Activated naive CD4-positive, alpha-beta T cell treated with anti-CD3 and anti-CD28 coated beads for 36 hours (primary cell): ENCODE data around the gene GABRG3. TPM values are rescaled to one million over a fixed set of nuclear protein-coding genes. Genes with fewer than 3 reads are reported as not detected.

Source experiments
- CTCF ChIA-PET: fragments of 350-600 bp; sonication (Branson Sonifier 250); formaldehyde crosslinking; loops from one replicate; lab custom pipeline; 2021; ENCODE audit warnings: antibody characterized with exemption; lab: Charles Lee
- DNase-seq: peaks from one replicate; pipeline ENCODE4 v3.0.0-alpha.2; 2020
- H3K27ac Mint-ChIP-seq: one replicate; pipeline ENCODE4 v1.8.0; 2021; ENCODE audit warnings: mild to moderate bottlenecking, mixed read lengths
- H3K27me3 Mint-ChIP-seq: one replicate; pipeline ENCODE4 v1.8.0; 2021; ENCODE audit warnings: low read depth, mixed read lengths
- H3K36me3 Mint-ChIP-seq: one replicate; pipeline ENCODE4 v1.8.0; 2021; ENCODE audit warnings: low read depth, mixed read lengths
- H3K4me1 Mint-ChIP-seq: one replicate; pipeline ENCODE4 v1.8.0; 2021; ENCODE audit warnings: low read depth, mixed read lengths
- H3K4me3 Mint-ChIP-seq: one replicate; pipeline ENCODE4 v1.8.0; 2021; ENCODE audit warnings: mild to moderate bottlenecking, moderate library complexity, mixed read lengths
- H3K9me3 Mint-ChIP-seq: one replicate; pipeline ENCODE4 v1.8.0; 2021; ENCODE audit warnings: mixed read lengths
- intact Hi-C: fragments of 100-400 bp; cut with micrococcal nuclease; formaldehyde crosslinking; loops from one replicate; pipeline ENCODE4 v1.15.1; 2023
- total RNA-seq, 2 experiments: library from RNA; stranded (reverse); gene quantifications; one replicate each; pipeline ENCODE4 v1.2.3, GENCODE V29; 2021

GABRG3 gene
- total RNA-seq, 2 experiments from 2014 or later, result not detected

DNA sequence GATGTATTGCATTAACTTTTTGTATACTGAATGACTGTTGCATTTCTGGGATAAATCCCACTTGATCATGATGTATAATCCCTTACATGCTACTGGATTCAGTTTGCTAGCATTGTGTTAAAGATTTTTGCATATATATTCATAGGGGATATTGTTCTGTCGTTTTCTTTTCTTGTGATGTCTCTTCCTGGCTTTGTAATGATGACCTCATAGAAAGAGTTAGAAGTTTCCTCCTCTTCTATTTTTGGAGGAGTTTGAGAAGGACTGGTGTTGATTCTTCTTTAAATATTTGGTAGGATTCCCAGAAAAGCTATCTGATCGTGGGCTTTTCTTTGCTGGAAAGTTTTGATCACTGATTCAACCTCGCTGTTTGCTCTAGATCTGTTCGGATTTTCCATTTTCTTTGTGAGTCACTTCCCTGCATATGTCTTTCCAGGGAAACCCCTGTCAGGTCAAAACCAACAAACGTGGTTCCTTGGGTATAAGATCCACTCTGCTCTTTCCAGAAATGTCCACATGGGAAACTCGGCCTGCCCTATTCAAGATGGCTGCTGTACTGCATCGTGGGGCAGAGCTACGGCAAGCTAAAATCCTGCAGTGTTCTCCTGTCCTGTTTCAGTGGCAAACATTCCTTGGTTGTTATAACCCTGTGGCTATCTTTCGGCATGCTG, 120.4 kb downstream of the GABRG3 start:
- H3K4me1 Mint-ChIP-seq, result no peaks in the 10 kb centered on the region
- CTCF ChIA-PET, result no interaction called here
- DNase-seq, result no peak
- H3K27ac Mint-ChIP-seq, result no peak overlapping the region
- H3K36me3 Mint-ChIP-seq, result no peaks in the 10 kb centered on the region
- intact Hi-C loops, result no loop called here
- H3K27me3 Mint-ChIP-seq, result peaks cover 2% of the 10 kb centered on the region
- peaks cover 6% of the 10 kb centered on the region for H3K9me3 Mint-ChIP-seq
- H3K4me3 Mint-ChIP-seq, result no peak overlapping the region

- Mint-ChIP-seq H3K4me1 (no peaks in the 10 kb centered on the region), H3K27me3 (peaks cover 2% of the 10 kb centered on the region), H3K27ac (no peak overlapping the region), H3K36me3 (no peaks in the 10 kb centered on the region), H3K9me3 (peaks cover 8% of the 10 kb centered on the region), H3K4me3 (no peak overlapping the region)
- no peak for DNase-seq
- CTCF ChIA-PET, result no interaction called here
- intact Hi-C loops, result no loop called here
Observed at GRCh38 chr15:27092390-27092789, 121.4 kb downstream of the GABRG3 start.

DNA sequence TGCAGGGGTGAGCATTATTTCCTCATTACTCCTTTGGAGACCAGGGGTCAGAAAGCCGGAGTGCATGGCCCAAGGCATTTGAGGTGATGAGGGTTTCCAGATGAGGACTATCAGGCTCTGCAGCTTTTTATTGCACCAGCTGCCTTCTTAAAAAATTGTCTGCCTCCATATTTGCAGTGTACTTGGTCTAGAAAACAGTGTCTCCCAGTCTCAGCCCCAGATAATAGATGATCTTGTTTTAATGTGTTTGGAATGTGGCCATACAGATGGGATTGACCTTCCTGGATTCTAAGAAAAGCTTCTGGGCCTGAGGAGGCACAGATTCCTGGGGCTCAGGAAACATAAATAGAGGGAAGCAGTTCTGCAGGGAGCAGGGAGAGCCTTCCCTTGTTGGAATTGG, 123.3 kb downstream of the GABRG3 start:
- no peaks in the 10 kb centered on the region for H3K4me1 Mint-ChIP-seq
- no peak overlapping the region for H3K27ac Mint-ChIP-seq
- peaks cover 6% of the 10 kb centered on the region for H3K9me3 Mint-ChIP-seq
- no peak overlapping the region for H3K4me3 Mint-ChIP-seq
- DNase-seq, result no peak
- intact Hi-C loops, result no loop called here
- peaks cover 2% of the 10 kb centered on the region for H3K27me3 Mint-ChIP-seq
- H3K36me3 Mint-ChIP-seq, result no peaks in the 10 kb centered on the region
- CTCF ChIA-PET, result no interaction called here

GRCh38 chr15:27095886-27096624, 125.1 kb downstream of the GABRG3 start:
- Mint-ChIP-seq H3K9me3 (peaks cover 6% of the 10 kb centered on the region), H3K4me3 (no peak overlapping the region), H3K27me3 (peaks cover 2% of the 10 kb centered on the region), H3K4me1 (no peaks in the 10 kb centered on the region), H3K27ac (no peak overlapping the region), H3K36me3 (no peaks in the 10 kb centered on the region)
- DNase-seq, result no peak
- CTCF ChIA-PET, result no interaction called here
- intact Hi-C loops, result no loop called here

DNA sequence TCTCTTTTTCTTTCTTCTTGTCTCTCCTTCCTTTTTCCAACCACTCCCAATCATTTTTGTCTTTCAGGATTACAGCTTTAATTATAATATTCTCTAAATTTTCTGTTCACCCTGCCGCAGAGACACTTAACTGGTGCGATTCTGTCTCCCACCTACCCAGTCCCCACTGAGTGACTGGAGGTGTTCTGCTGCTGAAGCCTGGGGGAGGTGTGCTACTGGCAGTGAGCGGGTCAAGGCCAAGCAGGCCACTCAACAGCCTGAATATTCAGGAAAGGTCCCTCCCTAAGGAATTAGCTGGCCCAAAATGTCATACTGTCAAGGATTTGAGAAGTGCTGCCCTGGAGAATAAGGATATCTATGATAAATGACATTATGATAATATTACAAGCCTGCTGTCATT, 126.5 kb downstream of the GABRG3 start:
- Mint-ChIP-seq H3K4me1 (no peaks in the 10 kb centered on the region), H3K4me3 (no peak overlapping the region), H3K27me3 (peaks cover 2% of the 10 kb centered on the region), H3K27ac (no peak overlapping the region), H3K36me3 (no peaks in the 10 kb centered on the region), H3K9me3 (peaks cover 5% of the 10 kb centered on the region)
- intact Hi-C loops, result no loop called here
- CTCF ChIA-PET, result interaction anchor here (0.7 kb wide), 1 partner anchor 714 kb away, joined by 4 read pairs; no protein-coding TSS in a partner anchor
- DNase-seq, result no peak

DNA sequence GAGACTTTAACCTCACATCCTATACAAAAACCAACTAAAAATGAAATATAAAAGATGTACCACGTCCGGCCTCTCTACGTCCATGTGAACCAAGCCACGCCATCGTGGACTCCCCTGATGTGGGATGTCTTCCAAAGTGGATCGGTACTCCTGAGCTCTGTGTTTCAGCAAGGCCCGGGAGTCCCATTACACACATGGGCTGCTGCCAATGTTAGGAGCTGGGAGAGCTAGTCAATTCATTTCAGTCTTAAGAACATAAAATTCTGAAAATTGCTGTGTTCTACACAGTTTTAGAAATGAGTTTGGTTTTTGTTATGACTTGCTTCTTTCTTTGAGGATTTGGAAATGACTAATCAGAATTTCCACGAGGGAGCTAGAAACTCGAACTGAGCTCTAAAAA, 131.0 kb downstream of the GABRG3 start:
- CTCF ChIA-PET, result no interaction called here
- no peak for DNase-seq
- Mint-ChIP-seq H3K27me3 (no peaks in the 10 kb centered on the region), H3K4me1 (no peaks in the 10 kb centered on the region), H3K4me3 (no peak overlapping the region), H3K9me3 (peaks cover 9% of the 10 kb centered on the region), H3K27ac (no peak overlapping the region), H3K36me3 (no peaks in the 10 kb centered on the region)
- intact Hi-C loops, result no loop called here

GRCh38 chr15:27111323-27111722, 140.3 kb downstream of the GABRG3 start:
- DNase-seq, result no peak
- CTCF ChIA-PET, result no interaction called here
- intact Hi-C loops, result no loop called here
- H3K36me3 Mint-ChIP-seq, result no peaks in the 10 kb centered on the region
- H3K4me3 Mint-ChIP-seq, result no peak overlapping the region
- H3K27me3 Mint-ChIP-seq, result peaks cover 3% of the 10 kb centered on the region
- no peak overlapping the region for H3K27ac Mint-ChIP-seq
- no peaks in the 10 kb centered on the region for H3K9me3 Mint-ChIP-seq
- H3K4me1 Mint-ChIP-seq, result no peaks in the 10 kb centered on the region

DNA sequence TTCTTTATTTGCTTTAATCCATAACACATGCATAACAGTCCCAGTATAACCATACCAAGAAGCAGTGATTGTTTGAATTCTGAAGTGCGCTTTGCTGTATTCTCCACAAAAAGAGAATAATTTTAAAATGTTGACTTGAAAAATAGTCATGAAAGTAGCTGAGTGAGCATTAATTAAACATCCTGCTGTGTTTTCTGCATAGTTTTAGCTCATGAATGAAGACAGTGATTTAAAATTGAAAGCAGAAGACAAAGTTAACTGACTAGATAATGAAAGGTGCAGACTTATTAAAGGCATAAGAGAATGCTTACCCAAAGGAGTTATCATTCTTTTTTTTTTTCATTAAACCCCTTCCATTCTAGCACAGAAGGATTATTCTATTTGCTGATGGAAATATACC, 143.5 kb downstream of the GABRG3 start:
- peaks cover 3% of the 10 kb centered on the region for H3K27me3 Mint-ChIP-seq
- DNase-seq, result no peak
- H3K36me3 Mint-ChIP-seq, result peaks cover 1% of the 10 kb centered on the region
- H3K4me1 Mint-ChIP-seq, result no peaks in the 10 kb centered on the region
- CTCF ChIA-PET, result interaction anchor here (0.7 kb wide), 1 partner anchor 64 kb away, joined by 3 read pairs; no protein-coding TSS in a partner anchor
- peaks cover 2% of the 10 kb centered on the region for H3K9me3 Mint-ChIP-seq
- no peak overlapping the region for H3K4me3 Mint-ChIP-seq
- intact Hi-C loops, result no loop called here
- no peak overlapping the region for H3K27ac Mint-ChIP-seq

GRCh38 chr15:27119695-27120266, 148.8 kb downstream of the GABRG3 start:
- Mint-ChIP-seq H3K27me3 (peaks cover 1% of the 10 kb centered on the region), H3K27ac (no peak overlapping the region), H3K9me3 (peaks cover 2% of the 10 kb centered on the region), H3K4me1 (no peaks in the 10 kb centered on the region), H3K36me3 (peaks cover 1% of the 10 kb centered on the region), H3K4me3 (no peak overlapping the region)
- CTCF ChIA-PET, result no interaction called here
- DNase-seq, result no peak
- intact Hi-C loops, result no loop called here

- Mint-ChIP-seq H3K9me3 (peaks cover 2% of the 10 kb centered on the region), H3K4me3 (no peak overlapping the region), H3K27me3 (no peaks in the 10 kb centered on the region), H3K36me3 (peaks cover 1% of the 10 kb centered on the region), H3K27ac (no peak overlapping the region), H3K4me1 (no peaks in the 10 kb centered on the region)
- intact Hi-C loops, result no loop called here
- CTCF ChIA-PET, result no interaction called here
- DNase-seq, result no peak
Observed at GRCh38 chr15:27121672-27122071, 150.7 kb downstream of the GABRG3 start.

GRCh38 chr15:27123291-27123690, 152.3 kb downstream of the GABRG3 start:
- peaks cover 3% of the 10 kb centered on the region for H3K9me3 Mint-ChIP-seq
- H3K27ac Mint-ChIP-seq, result no peak overlapping the region
- H3K4me1 Mint-ChIP-seq, result no peaks in the 10 kb centered on the region
- intact Hi-C loops, result no loop called here
- CTCF ChIA-PET, result no interaction called here
- no peaks in the 10 kb centered on the region for H3K36me3 Mint-ChIP-seq
- no peak for DNase-seq
- H3K4me3 Mint-ChIP-seq, result no peak overlapping the region
- H3K27me3 Mint-ChIP-seq, result no peaks in the 10 kb centered on the region

- DNase-seq, result no peak
- no peaks in the 10 kb centered on the region for H3K27me3 Mint-ChIP-seq
- CTCF ChIA-PET, result no interaction called here
- no peaks in the 10 kb centered on the region for H3K36me3 Mint-ChIP-seq
- H3K9me3 Mint-ChIP-seq, result peaks cover 3% of the 10 kb centered on the region
- intact Hi-C loops, result no loop called here
- H3K4me3 Mint-ChIP-seq, result no peak overlapping the region
- no peak overlapping the region for H3K27ac Mint-ChIP-seq
- H3K4me1 Mint-ChIP-seq, result no peaks in the 10 kb centered on the region
Observed at GRCh38 chr15:27123808-27124207, 152.8 kb downstream of the GABRG3 start.
